Measurements from ENCODE around the gene PPP1R27.

Gene PPP1R27

GRCh38 chr17:81804559-81805399 is 30.1 kb downstream of the PPP1R27 start:
- no peak for DNase-seq (ENCODE audit: low spot score)

- DNase-seq (ENCODE audit: low spot score): no peak
Observed at GRCh38 chr17:81803728-81804558, 30.9 kb downstream of the PPP1R27 start, which contains the start of gene GCGR. Gene GCGR, plus strand, starts transcription at chr17:81804150. Its CDS starts 4,869 bp downstream, at chr17:81809019.

GRCh38 chr17:81802856-81803643 is 31.8 kb downstream of the PPP1R27 start:
- DNase-seq (ENCODE audit: low spot score): no peak

GRCh38 chr17:81802048-81802758 is 32.6 kb downstream of the PPP1R27 start:
- no peak for DNase-seq (ENCODE audit: low spot score)

GRCh38 chr17:81801327-81801726 is 33.5 kb downstream of the PPP1R27 start:
- no peak for DNase-seq (ENCODE audit: low spot score)

- DNase-seq (ENCODE audit: low spot score): no peak
Observed at GRCh38 chr17:81794509-81794908, 40.3 kb downstream of the PPP1R27 start.

GRCh38 chr17:81794074-81794476 is 40.8 kb downstream of the PPP1R27 start:
- DNase-seq (ENCODE audit: low spot score): no peak

GRCh38 chr17:81792675-81793615 is 41.9 kb downstream of the PPP1R27 start:
- DNase-seq (ENCODE audit: low spot score): no peak

Measured in hematopoietic multipotent progenitor cell treated with erythropoietin and hydrocortisone succinate and interleukin-3 and kit ligand, for 17 days (in vitro differentiated cells).